Lower leg skin (tissue), 4 donors: ENCODE measurements around the gene BET1. TPM values are rescaled to one million over a fixed set of nuclear protein-coding genes. Genes with fewer than 3 reads are reported as not detected.
"Not testable (repeated sequence)": the region's sequence is repeated elsewhere in the genome, so short reads cannot be mapped to it uniquely, and the experiment has no call there.

Experiments used
- DNase-seq, 2 donors: peaks; one replicate each; pipeline ENCODE4 v3.0.0-alpha.2; 2019; ENCODE audit warnings: low spot score in 2 of 2
- H3K4me3 ChIP-seq: fragments of 200-600 bp; sonication (generic); 2 replicates; pipeline ENCODE4 v1.5.1; 2017; ENCODE audit warnings: mild to moderate bottlenecking, low read depth; ENCODE audit not compliant: poor library complexity, severe bottlenecking
- POLR2A ChIP-seq, 2 donors: fragments of 450-650 bp; IDR thresholded peaks; one replicate each; pipeline ENCODE4 v1.6.1; 2016 to 2017; ENCODE audit warnings: antibody characterized with exemption in 2 of 2, mild to moderate bottlenecking in 1 of 2, moderate library complexity in 1 of 2
- WGBS, 2 donors: methylation state at CpG; one replicate each; pipeline ENCODE4 v1.1.5; 2018; 5-methylcytosine and 5-hydroxymethylcytosine counted together
- intact Hi-C: fragments of 100-400 bp; cut with DNase I; formaldehyde crosslinking; loops from one replicate; pipeline ENCODE4 v1.15.0; 2023; ENCODE audit warnings: low total_unique reads
- total RNA-seq, 4 donors: library from RNA; depleted of rRNA; stranded (reverse); fragments of >200 nt; gene quantifications; one replicate each; pipeline ENCODE4 v1.1.0, GENCODE V29; 2016
- TF ChIP-seq, protein P1 (sequence below), 3 donors: fragments of 450-650 bp; IDR thresholded peaks; one replicate each; pipeline ENCODE4 v1.5.1; 2016; ENCODE audit warnings: antibody characterized with exemption in 3 of 3, mild to moderate bottlenecking in 3 of 3, moderate library complexity in 2 of 3

BET1 gene
- total RNA-seq, 4 donors from 2014 or later = 9.4 to 19.6 (median 15.8) TPM

DNA sequence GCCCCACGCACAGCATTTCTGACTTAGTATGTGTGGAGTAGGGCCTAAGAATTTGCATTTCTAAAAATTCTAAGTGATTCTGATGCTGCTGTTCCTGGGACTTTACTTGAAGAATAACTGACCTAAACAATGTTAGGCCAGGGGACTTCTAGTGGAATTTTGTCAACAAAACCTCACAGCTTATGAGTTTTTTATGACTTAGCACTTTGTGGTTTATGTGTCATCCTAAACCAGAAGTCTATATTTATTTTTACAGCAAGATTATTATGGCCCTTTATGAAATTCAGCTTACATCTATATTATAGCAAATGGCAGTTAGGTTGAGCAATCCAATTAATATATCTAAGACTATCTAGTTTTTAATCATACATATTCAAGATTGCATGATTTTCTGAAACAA lies 24.6 kb upstream of the BET1 start:
- no peak overlapping the region for H3K4me3 ChIP-seq
- 90 to 96% methylated on average over 1 of the region's 1 CpG for WGBS, 2 donors
- TF ChIP-seq POLR2A (IDR thresholded peaks at IDR 0.05) = no peak
- TF ChIP-seq, protein P1, sequence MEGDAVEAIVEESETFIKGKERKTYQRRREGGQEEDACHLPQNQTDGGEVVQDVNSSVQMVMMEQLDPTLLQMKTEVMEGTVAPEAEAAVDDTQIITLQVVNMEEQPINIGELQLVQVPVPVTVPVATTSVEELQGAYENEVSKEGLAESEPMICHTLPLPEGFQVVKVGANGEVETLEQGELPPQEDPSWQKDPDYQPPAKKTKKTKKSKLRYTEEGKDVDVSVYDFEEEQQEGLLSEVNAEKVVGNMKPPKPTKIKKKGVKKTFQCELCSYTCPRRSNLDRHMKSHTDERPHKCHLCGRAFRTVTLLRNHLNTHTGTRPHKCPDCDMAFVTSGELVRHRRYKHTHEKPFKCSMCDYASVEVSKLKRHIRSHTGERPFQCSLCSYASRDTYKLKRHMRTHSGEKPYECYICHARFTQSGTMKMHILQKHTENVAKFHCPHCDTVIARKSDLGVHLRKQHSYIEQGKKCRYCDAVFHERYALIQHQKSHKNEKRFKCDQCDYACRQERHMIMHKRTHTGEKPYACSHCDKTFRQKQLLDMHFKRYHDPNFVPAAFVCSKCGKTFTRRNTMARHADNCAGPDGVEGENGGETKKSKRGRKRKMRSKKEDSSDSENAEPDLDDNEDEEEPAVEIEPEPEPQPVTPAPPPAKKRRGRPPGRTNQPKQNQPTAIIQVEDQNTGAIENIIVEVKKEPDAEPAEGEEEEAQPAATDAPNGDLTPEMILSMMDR (IDR thresholded peaks at IDR 0.05) = no peak
- no peak for DNase-seq
- intact Hi-C loops = no loop called here

DNA sequence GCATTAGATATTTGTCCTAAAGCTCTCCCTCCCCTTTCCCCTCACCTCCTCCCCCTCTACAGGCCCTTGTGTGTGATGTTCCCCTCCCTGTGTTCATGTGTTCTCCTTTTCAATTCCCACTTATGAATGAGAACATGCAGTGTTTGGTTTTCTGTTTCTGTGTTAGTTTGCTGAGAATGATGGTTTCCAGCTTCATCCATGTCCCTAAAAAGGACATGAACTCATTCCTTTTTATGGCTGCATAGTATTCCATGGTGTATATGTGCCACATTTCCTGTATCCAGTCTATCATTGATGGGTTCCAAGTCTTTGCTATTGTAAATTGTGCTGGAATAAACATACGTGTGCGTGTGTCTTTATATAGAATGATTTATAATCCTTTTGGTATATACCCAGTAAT lies 22.5 kb upstream of the BET1 start:
- H3K4me3 ChIP-seq, intact Hi-C loops, DNase-seq: not testable (repeated sequence)
- 89 to 94% methylated on average over 2 of the region's 2 CpGs for whole genome bisulfite sequencing, 2 donors

DNA sequence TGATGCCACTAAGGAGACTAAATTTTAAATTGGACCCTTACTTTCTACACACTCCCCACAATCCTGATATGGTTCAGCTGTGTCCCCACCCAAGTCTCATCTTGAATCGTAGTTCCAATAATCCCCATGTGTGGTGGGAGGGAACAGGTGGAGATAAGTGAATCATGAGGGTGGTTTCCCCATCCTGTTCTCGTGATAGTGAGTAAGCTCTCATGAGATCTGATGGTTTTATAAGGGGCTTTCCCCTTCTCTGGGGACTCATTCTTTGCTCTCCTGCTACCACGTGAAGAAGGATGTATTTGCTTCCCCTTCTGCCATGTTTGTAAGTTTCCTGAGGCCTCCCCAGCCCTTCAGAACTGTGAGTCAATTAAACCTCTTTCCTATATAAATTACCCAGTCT lies 18.4 kb upstream of the BET1 start:
- TF ChIP-seq, protein P1 (IDR thresholded peaks at IDR 0.05) = no peak
- TF ChIP-seq POLR2A (IDR thresholded peaks at IDR 0.05) = no peak
- no peak overlapping the region for H3K4me3 ChIP-seq
- WGBS, 2 donors = 45 to 52% methylated on average over 3 of the region's 3 CpGs
- intact Hi-C loops = no loop called here
- no peak for DNase-seq

DNA sequence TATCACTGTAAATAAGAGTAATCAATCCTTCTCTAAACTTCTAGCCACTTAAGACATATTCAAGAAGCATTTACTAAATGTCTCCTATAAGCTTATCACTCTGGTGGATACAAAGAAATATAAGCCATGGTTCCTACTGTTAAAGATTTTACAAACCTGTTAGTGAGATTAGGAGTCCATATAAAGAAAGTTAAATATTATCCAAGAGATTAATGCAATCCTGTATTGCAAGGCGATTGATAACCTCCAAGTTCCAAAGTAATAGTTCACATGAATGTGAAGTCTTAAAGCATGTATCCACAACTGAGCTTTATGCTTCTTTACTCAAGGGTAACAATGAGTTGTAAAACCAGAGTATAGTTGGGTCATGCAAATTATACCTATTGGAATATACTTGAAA lies 12.6 kb upstream of the BET1 start:
- no peak for DNase-seq
- TF ChIP-seq, protein P1 (IDR thresholded peaks at IDR 0.05) = no peak
- no peak for TF ChIP-seq POLR2A (IDR thresholded peaks at IDR 0.05)
- WGBS, 2 donors = 90 to 91% methylated on average over 1 of the region's 1 CpG
- intact Hi-C loops = no loop called here
- H3K4me3 ChIP-seq = no peak overlapping the region

DNA sequence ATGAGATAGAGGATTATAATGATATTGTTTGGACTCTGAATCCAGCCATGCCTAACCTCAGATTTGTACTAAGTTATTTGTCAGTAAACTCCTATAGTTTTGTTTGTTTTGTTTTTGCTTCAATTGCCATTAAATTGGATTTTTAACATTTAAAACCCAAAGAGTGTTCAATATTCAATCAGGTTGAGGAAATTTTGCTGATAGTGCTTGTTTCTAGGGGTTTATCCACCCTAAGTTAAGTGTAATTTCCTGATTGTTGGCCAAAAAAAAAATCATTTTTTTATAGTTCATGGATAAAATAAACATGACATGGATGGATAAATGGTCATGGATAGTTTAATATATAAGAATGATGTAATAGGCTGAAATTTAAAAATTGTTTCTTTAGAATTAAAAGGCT lies 11.4 kb upstream of the BET1 start:
- no peak overlapping the region for H3K4me3 ChIP-seq
- intact Hi-C loops = no loop called here
- DNase-seq = no peak
- no peak for TF ChIP-seq POLR2A (IDR thresholded peaks at IDR 0.05)
- TF ChIP-seq, protein P1 (IDR thresholded peaks at IDR 0.05) = no peak

DNA sequence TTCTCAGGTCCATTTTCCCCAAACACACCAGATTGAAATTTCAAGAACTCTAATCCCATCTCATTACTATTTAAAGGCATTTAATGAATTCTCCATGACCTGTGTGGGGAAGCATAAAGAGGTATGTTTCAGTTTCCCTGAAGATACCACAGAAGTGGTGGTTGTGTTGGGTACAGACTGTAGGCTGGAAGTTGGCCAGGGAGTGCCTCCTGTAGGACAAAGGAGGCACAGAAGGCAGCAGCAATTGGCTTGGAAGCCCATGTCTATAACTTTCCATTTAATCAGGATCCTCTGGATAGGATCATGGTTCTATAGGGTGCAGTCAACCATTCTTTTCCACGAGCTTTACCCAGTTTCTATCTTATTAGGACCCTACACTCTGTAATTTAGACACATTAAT lies 8.6 kb upstream of the BET1 start:
- intact Hi-C loops = no loop called here
- 83% methylated on average over 1 of the region's 1 CpG for WGBS, 2 donors
- TF ChIP-seq, protein P1 (IDR thresholded peaks at IDR 0.05) = no peak
- TF ChIP-seq POLR2A (IDR thresholded peaks at IDR 0.05) = no peak

More for the DNA sequence above, 8.6 kb upstream of the BET1 start:
- no peak overlapping the region for H3K4me3 ChIP-seq
- no peak for DNase-seq
